Upper lobe of left lung (tissue), 6 donors: ENCODE measurements around the gene GPS2. TPM values are rescaled to one million over a fixed set of nuclear protein-coding genes. Genes with fewer than 3 reads are reported as not detected.

Source experiments
- ATAC-seq, 2 donors: fragments of 200-7000 bp; cut with Tn5 transposase; one replicate each; pipeline ENCODE4 v1.9.1; 2022; ENCODE audit warnings: mild to moderate bottlenecking in 2 of 2, moderate library complexity in 2 of 2; ENCODE audit not compliant: low FRiP score in 2 of 2
- DNase-seq, 2 donors: peaks; one replicate each; pipeline ENCODE4 v3.0.0-alpha.2; 2019 to 2020
- H3K27ac ChIP-seq, 4 donors: fragments of 200-600 bp; sonication (generic); one replicate each; pipeline ENCODE4 v1.5.1; 2016 to 2019
- H3K27me3 ChIP-seq, 4 donors: fragments of 200-600 bp; sonication (generic); one replicate each; pipeline ENCODE4 v1.5.1; 2017 to 2019
- H3K36me3 ChIP-seq, 4 donors: fragments of 200-600 bp; sonication (generic); one replicate each; pipeline ENCODE4 v1.5.1; 2016 to 2019
- H3K4me1 ChIP-seq, 4 donors: fragments of 200-600 bp; sonication (generic); one replicate each; pipeline ENCODE4 v1.5.1; 2018 to 2019
- H3K4me3 ChIP-seq, 4 donors: fragments of 200-600 bp; sonication (generic); one replicate each; pipeline ENCODE4 v1.5.1; 2017 to 2019; ENCODE audit warnings: mild to moderate bottlenecking in 2 of 4, moderate library complexity in 1 of 4
- H3K9me3 ChIP-seq, 4 donors: fragments of 200-600 bp; sonication (generic); one replicate each; pipeline ENCODE4 v1.5.1; 2018 to 2019
- EP300 ChIP-seq, 4 donors: sonication (generic); formaldehyde crosslinking; IDR thresholded peaks; one replicate each; pipeline ENCODE4 v1.5.1; 2017; ENCODE audit warnings: antibody characterized with exemption in 4 of 4, control low read depth in 2 of 4
- POLR2A ChIP-seq, 4 donors: fragments of 450-650 bp; IDR thresholded peaks; one replicate each; pipeline ENCODE4 v1.5.1; 2016 to 2017; ENCODE audit warnings: antibody characterized with exemption in 4 of 4, mild to moderate bottlenecking in 2 of 4
- POLR2AphosphoS5 ChIP-seq, 2 donors: sonication (generic); formaldehyde crosslinking; IDR thresholded peaks; one replicate each; pipeline ENCODE4 v1.5.1; 2017; ENCODE audit warnings: antibody characterized with exemption in 2 of 2
- WGBS, 2 donors: methylation state at CpG; one replicate each; pipeline ENCODE4 v1.1.5; 2017 to 2018; 5-methylcytosine and 5-hydroxymethylcytosine counted together
- total RNA-seq, 6 donors: library from RNA; depleted of rRNA in 4 of 6; stranded (reverse); fragments of >200 nt in 4 of 6; gene quantifications; one replicate each; pipeline versions ENCODE4 v1.1.0 to v1.2.1, GENCODE V29; 2016 to 2021
- TF ChIP-seq, protein P1 (sequence below), 6 experiments: fragments of 450-650 bp in 4 of 6; fragments of 200-600 bp in 2 of 6; sonication (generic) in 2 of 6; IDR thresholded peaks; one replicate each; pipeline ENCODE4 v1.5.1; 2016 to 2019; ENCODE audit warnings: antibody characterized with exemption in 6 of 6
- donor health status: DM: no; HTN: no; CAD: no; lungs with moderate emphysema.
- donor health status: DM: no; HTN: yes; CAD: no; lungs with severe emphysema.

GPS2 gene
- total RNA-seq, 6 donors from 2014 or later, result 55.2 to 109 (median 95.7) TPM

DNA sequence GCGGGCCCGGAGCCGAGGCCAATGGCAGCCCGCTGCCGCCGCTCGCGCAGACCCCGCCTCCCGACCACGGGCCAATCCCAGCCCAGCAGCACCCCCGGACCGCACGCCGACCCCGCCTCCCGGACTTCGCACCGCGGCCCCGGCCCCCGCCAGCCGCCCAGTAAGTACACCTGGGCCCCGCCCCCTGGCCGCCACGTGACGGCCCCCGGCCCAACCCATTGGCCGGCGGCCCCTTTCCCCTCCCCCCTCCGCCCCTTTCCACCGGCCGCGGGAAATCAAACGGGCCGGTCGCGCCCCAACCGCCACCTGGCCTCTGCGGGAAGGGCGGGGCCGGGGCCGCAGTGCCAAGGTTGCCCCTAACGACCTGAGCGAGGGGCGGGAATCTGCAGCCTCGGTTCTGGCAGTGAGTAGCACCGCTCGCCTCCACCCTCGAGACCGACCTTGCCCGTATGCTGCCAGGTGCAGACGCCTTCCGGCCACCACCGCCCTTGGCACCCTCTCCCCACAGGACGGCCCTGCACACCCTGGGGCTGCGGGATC is 20.5 kb downstream of the GPS2 start, which contains the start of gene YBX2:
Gene YBX2, minus strand, starts transcription at position 26 of the 540 bp plus-strand sequence. CDS start 139 bp downstream, outside the sequence.
- Histone ChIP-seq H3K4me3 (peak within 1 kb of the TSS in 3 of 4 donors; percentile 36 to 46 (median 41)), H3K9me3 (no peaks in the 10 kb centered on the region), H3K27me3 (peaks cover 0 to 16% (median 15%) of the 10 kb centered on the region in 4 donors), H3K36me3 (no peaks in the 10 kb centered on the region), H3K4me1 (peaks cover 24 to 34% (median 25%) of the 10 kb centered on the region in 4 donors), H3K27ac (no peak within 1 kb of the TSS)
- TF ChIP-seq POLR2A (IDR thresholded peaks at IDR 0.05) (no peak), POLR2AphosphoS5 (IDR thresholded peaks at IDR 0.05) (no peak), EP300 (IDR thresholded peaks at IDR 0.05) (no peak)
- TF ChIP-seq, protein P1, sequence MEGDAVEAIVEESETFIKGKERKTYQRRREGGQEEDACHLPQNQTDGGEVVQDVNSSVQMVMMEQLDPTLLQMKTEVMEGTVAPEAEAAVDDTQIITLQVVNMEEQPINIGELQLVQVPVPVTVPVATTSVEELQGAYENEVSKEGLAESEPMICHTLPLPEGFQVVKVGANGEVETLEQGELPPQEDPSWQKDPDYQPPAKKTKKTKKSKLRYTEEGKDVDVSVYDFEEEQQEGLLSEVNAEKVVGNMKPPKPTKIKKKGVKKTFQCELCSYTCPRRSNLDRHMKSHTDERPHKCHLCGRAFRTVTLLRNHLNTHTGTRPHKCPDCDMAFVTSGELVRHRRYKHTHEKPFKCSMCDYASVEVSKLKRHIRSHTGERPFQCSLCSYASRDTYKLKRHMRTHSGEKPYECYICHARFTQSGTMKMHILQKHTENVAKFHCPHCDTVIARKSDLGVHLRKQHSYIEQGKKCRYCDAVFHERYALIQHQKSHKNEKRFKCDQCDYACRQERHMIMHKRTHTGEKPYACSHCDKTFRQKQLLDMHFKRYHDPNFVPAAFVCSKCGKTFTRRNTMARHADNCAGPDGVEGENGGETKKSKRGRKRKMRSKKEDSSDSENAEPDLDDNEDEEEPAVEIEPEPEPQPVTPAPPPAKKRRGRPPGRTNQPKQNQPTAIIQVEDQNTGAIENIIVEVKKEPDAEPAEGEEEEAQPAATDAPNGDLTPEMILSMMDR (IDR thresholded peaks at IDR 0.05), result no peak
- ATAC-seq (peak in 1 of 2 donors; percentile 31), DNase-seq (peak; percentile 72 to 93)
- 0 to 2% methylated on average over 12 to 14 of the region's 57 CpGs for WGBS, 2 donors

DNA sequence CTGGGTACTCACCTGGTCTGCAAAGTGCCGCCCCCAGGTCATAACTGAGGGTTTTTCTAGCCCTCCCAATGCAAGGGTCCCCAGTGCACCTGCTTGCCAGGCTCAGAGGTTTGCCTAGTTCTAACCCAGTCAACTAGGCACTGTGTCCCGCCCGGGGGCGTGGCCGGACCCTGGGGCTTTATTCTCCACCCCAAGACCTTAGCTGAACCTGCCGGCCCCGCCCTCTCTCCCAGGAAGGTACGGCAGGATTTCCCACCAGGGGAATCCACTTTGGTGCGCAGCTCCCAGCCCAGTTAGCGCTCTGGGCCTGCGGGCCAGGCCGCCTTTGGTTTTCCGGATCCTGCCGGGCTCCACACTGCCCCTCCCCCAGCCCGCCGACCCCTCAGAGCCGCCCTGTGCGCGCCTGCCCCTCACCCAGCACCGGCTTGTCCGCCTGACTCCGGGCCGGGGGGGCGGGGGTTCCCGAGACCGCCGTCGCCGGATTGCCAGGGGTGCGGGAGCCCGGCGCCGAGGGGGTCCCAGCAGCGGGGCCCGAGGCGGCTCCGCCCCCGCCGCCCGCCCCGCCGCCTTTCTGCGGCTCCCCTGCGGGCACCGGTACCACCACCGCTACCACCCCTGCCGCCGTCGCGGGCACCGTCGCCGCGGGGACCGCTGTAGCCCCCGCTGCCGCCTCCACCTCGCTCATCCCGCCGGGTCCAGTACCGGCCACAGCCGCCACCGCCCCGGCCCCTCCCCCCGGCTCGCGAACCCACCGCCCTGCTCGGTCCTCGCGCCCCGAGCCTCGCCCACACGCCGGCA is 21.1 kb downstream of the GPS2 start:
- H3K27ac ChIP-seq, result no peak overlapping the region
- ATAC-seq, result no peak
- peaks cover 24 to 34% (median 25%) of the 10 kb centered on the region in 4 donors for H3K4me1 ChIP-seq
- no peaks in the 10 kb centered on the region for H3K36me3 ChIP-seq
- peak; percentile 69 to 88 for DNase-seq
- WGBS, 2 donors, result 9 to 15% methylated on average over 9 to 27 of the region's 75 CpGs
- no peaks in the 10 kb centered on the region for H3K9me3 ChIP-seq
- peak overlapping the region in 3 of 4 donors; percentile 36 to 46 (median 41) for H3K4me3 ChIP-seq
- no peak for TF ChIP-seq POLR2A (IDR thresholded peaks at IDR 0.05)
- TF ChIP-seq EP300 (IDR thresholded peaks at IDR 0.05), result no peak
- no peak for TF ChIP-seq POLR2AphosphoS5 (IDR thresholded peaks at IDR 0.05)
- TF ChIP-seq, protein P1 (IDR thresholded peaks at IDR 0.05), result no peak
- H3K27me3 ChIP-seq, result peaks cover 0 to 16% (median 15%) of the 10 kb centered on the region in 4 donors

DNA sequence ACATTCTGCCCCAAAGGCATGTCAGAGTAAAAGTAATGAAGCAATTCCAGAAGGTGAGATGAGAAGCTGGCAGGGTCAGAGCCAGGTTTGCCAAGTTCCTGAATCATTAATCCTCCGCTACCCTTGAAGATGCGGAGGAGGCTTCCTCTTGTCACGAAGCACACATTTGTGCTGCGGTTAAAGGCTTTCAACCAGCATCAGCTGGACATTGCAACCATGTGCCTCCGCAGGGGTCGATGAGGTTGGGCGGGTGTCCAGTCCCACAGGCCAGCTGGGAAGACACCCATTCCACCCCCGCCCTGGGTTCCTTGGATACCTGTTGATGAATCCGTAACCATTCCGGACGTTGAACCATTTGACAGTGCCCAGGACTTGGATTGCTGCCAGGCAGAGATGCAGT is 22.0 kb downstream of the GPS2 start:
- no peak for ATAC-seq
- Histone ChIP-seq H3K4me3 (no peak overlapping the region), H3K27me3 (peaks cover 0 to 16% (median 15%) of the 10 kb centered on the region in 4 donors), H3K36me3 (no peaks in the 10 kb centered on the region), H3K9me3 (no peaks in the 10 kb centered on the region), H3K27ac (no peak overlapping the region), H3K4me1 (peaks cover 24 to 34% (median 25%) of the 10 kb centered on the region in 4 donors)
- TF ChIP-seq POLR2AphosphoS5 (IDR thresholded peaks at IDR 0.05), result no peak
- no peak for TF ChIP-seq EP300 (IDR thresholded peaks at IDR 0.05)
- TF ChIP-seq, protein P1 (IDR thresholded peaks at IDR 0.05), result no peak
- TF ChIP-seq POLR2A (IDR thresholded peaks at IDR 0.05), result no peak
- 74 to 88% methylated on average over 7 to 10 of the region's 11 CpGs for WGBS, 2 donors
- DNase-seq, result no peak

DNA sequence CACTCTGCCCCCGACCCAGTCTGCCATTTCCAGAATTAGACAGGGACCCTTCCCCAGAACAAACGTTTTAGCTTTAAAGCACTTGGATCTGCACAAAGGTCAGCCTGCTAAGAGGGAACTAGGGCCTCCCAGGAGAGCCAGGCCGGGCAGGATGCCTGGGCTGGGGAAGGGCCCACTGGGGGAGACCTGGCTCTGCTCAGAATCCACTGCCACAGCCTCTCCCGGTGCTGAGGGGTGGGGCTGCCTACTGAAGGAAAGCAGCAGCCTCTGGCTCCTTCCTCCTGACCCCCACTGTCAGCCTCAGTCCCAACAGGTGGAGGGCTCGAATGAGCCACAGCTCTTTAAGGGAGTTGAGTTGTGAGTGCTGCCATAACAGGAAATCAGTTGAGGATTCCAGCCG is 22.4 kb downstream of the GPS2 start:
- TF ChIP-seq EP300 (IDR thresholded peaks at IDR 0.05) (no peak), POLR2A (IDR thresholded peaks at IDR 0.05) (no peak), POLR2AphosphoS5 (IDR thresholded peaks at IDR 0.05) (no peak)
- TF ChIP-seq, protein P1 (IDR thresholded peaks at IDR 0.05), result no peak
- no peak for ATAC-seq
- no peak overlapping the region for H3K27ac ChIP-seq

More for the DNA sequence above, 22.4 kb downstream of the GPS2 start:
- Histone ChIP-seq H3K9me3 (no peaks in the 10 kb centered on the region), H3K36me3 (no peaks in the 10 kb centered on the region), H3K4me1 (peaks cover 24 to 34% (median 25%) of the 10 kb centered on the region in 4 donors), H3K4me3 (no peak overlapping the region), H3K27me3 (peaks cover 0 to 16% (median 15%) of the 10 kb centered on the region in 4 donors)
- 34 to 38% methylated on average over 6 of the region's 6 CpGs for WGBS, 2 donors
- no peak for DNase-seq
